ENCODE results near the gene CADPS. TPM values are rescaled to one million over a fixed set of nuclear protein-coding genes. Genes with fewer than 3 reads are reported as not detected.

Gene CADPS
- total and polyA plus RNA-seq, 2 of the 4 experiments (the other 2 are of a cell fraction): not detected

DNA sequence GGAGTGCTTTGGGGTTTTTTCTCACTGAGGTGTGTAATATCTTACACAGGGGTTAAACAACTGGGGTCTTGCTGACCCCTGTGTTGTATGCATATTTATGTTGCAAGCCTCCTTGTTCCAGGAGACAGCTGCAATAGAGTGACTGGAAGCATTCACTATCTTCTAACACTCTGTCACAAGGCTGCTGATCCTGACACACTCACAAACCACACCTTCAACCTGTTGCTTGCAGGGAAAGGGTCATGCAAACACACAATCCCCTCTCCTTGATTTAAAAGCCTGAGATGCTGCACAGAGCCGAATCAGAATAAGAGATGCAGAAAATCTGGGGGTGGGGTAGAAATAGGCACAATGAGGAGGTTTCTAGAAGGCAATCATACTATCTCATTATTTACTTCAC is 197.3 kb downstream of the CADPS start:
- Histone ChIP-seq H3K4me2 (ENCODE audit: low read depth, low read length) (no peak overlapping the region), H3K27me3 (ENCODE audit: control insufficient read depth, insufficient read depth, low read length) (no peaks in the 10 kb centered on the region), H2BK15ac (ENCODE audit: low read depth, low read length) (no peak overlapping the region), H3K18ac (ENCODE audit: low read depth, low read length) (no peak overlapping the region), H4K8ac (ENCODE audit: low read depth in 2 of 2, low read length in 2 of 2) (no peak overlapping the region), H3K4me1 (ENCODE audit: control insufficient read depth, insufficient read depth, low read length) (no peaks in the 10 kb centered on the region), H2AK5ac (ENCODE audit: low read depth, low read length) (no peak overlapping the region), H3K27ac (ENCODE audit: insufficient read depth, low read length) (no peak overlapping the region), H2AK9ac (replicated peaks; ENCODE audit: low read depth, low read length, poor library complexity) (no peak overlapping the region), H3K9me1 (ENCODE audit: insufficient read depth, low read length) (no peaks in the 10 kb centered on the region), H3K56ac (ENCODE audit: extremely low read depth, insufficient read depth, low read length) (no peak overlapping the region), H3K9me3 (ENCODE audit: control insufficient read depth, insufficient read depth, low read length) (no peaks in the 10 kb centered on the region), H3K36me3 (ENCODE audit: control insufficient read depth, insufficient read depth, low read length) (no peaks in the 10 kb centered on the region), H3K23ac (ENCODE audit: low read depth, low read length) (no peak overlapping the region), H4K20me1 (ENCODE audit: insufficient read depth, low read length) (no peaks in the 10 kb centered on the region), H2AFZ (replicated peaks; ENCODE audit: low read length, poor library complexity) (no peak overlapping the region), H3K4ac (ENCODE audit: low read depth, low read length) (no peak overlapping the region), H2BK120ac (ENCODE audit: low read depth, low read length) (no peak overlapping the region), H2BK20ac (ENCODE audit: low read depth, low read length) (no peak overlapping the region), H3K4me3 (ENCODE audit: insufficient read depth, low read depth, low read length) (no peak overlapping the region), H3K79me1 (ENCODE audit: low read depth in 1 of 2, low read length in 2 of 2) (no peaks in the 10 kb centered on the region), H4K91ac (ENCODE audit: insufficient read depth, low read depth, low read length) (no peak overlapping the region), H3K14ac (replicated peaks; ENCODE audit: low read depth, low read length) (no peak overlapping the region), H3K9ac (ENCODE audit: low read depth, low read length) (no peak overlapping the region), H2BK5ac (ENCODE audit: low read depth, low read length, poor library complexity, severe bottlenecking) (no peak overlapping the region), H4K5ac (ENCODE audit: low read depth, low read length) (no peak overlapping the region)
- no peak for ATAC-seq (ENCODE audit: low read depth)
- WGBS, 2 experiments (ENCODE audit: extremely low coverage in 2 of 2, insufficient read length in 1 of 2): no CpG with 5 or more reads among the region's 1 CpG
- DNase-seq: no peak
- in situ Hi-C loops (cut with MboI; ENCODE audit: low sequenced_read_pairs) (no loop called here), dilution Hi-C loops (cut with HindIII; ENCODE audit: low sequenced_read_pairs, unreplicated experiment) (no loop called here), intact Hi-C loops (cut with micrococcal nuclease) (no loop called here)
- ChIA-PET POLR2A (ENCODE audit: unreplicated experiment) (no interaction called here), CTCF (no interaction called here)
- no peak for TF ChIP-seq MAZ (IDR thresholded peaks at IDR 0.05; ENCODE audit: borderline replicate concordance, low read depth, low read length)
- no peak for TF ChIP-seq RFX5 (IDR thresholded peaks at IDR 0.05; ENCODE audit: low read depth, low read length)
- TF ChIP-seq NFE2L2 (IDR thresholded peaks at IDR 0.05; ENCODE audit: low read depth, low read length): no peak
- no peak for TF ChIP-seq CEBPB (IDR thresholded peaks at IDR 0.05; ENCODE audit: low read depth, low read length)
- TF ChIP-seq SMC3 (IDR thresholded peaks at IDR 0.05; ENCODE audit: low read depth, low read length): no peak
- TF ChIP-seq FOS (IDR thresholded peaks at IDR 0.05; ENCODE audit: low read depth, low read length): no peak
- no peak for TF ChIP-seq RAD21 (IDR thresholded peaks at IDR 0.05; ENCODE audit: low read length)
- TF ChIP-seq USF2 (IDR thresholded peaks at IDR 0.05; ENCODE audit: low read depth, low read length): no peak
- no peak for TF ChIP-seq RCOR1 (IDR thresholded peaks at IDR 0.05; ENCODE audit: insufficient replicate concordance, low read length)
- no peak for TF ChIP-seq MAFK (IDR thresholded peaks at IDR 0.05; ENCODE audit: low read depth, low read length)
- TF ChIP-seq, protein P1, sequence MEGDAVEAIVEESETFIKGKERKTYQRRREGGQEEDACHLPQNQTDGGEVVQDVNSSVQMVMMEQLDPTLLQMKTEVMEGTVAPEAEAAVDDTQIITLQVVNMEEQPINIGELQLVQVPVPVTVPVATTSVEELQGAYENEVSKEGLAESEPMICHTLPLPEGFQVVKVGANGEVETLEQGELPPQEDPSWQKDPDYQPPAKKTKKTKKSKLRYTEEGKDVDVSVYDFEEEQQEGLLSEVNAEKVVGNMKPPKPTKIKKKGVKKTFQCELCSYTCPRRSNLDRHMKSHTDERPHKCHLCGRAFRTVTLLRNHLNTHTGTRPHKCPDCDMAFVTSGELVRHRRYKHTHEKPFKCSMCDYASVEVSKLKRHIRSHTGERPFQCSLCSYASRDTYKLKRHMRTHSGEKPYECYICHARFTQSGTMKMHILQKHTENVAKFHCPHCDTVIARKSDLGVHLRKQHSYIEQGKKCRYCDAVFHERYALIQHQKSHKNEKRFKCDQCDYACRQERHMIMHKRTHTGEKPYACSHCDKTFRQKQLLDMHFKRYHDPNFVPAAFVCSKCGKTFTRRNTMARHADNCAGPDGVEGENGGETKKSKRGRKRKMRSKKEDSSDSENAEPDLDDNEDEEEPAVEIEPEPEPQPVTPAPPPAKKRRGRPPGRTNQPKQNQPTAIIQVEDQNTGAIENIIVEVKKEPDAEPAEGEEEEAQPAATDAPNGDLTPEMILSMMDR (conservative IDR thresholded peaks at IDR 0.05; ENCODE audit: low read depth, low read length): no peak
- TF ChIP-seq MXI1 (IDR thresholded peaks at IDR 0.05; ENCODE audit: borderline replicate concordance, low read depth, low read length): no peak
- TF ChIP-seq BHLHE40 (IDR thresholded peaks at IDR 0.05; ENCODE audit: low read depth, low read length): no peak
- TF ChIP-seq, protein P2, sequence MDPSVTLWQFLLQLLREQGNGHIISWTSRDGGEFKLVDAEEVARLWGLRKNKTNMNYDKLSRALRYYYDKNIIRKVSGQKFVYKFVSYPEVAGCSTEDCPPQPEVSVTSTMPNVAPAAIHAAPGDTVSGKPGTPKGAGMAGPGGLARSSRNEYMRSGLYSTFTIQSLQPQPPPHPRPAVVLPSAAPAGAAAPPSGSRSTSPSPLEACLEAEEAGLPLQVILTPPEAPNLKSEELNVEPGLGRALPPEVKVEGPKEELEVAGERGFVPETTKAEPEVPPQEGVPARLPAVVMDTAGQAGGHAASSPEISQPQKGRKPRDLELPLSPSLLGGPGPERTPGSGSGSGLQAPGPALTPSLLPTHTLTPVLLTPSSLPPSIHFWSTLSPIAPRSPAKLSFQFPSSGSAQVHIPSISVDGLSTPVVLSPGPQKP (IDR thresholded peaks at IDR 0.05; ENCODE audit: borderline replicate concordance, low read depth, low read length): no peak
- no peak for TF ChIP-seq POLR2A (IDR thresholded peaks at IDR 0.05; ENCODE audit: low read depth, low read length)
- no peak for TF ChIP-seq CHD1 (IDR thresholded peaks at IDR 0.05; ENCODE audit: low read depth, low read length)
- no TSS peak for BruUV-seq (replicated peaks)
